ENCODE measurements around the gene PPP4R1.
"Not testable (repeated sequence)": the region's sequence is repeated elsewhere in the genome, so short reads cannot be mapped to it uniquely, and the experiment has no call there.

The PPP4R1 gene, protein sequence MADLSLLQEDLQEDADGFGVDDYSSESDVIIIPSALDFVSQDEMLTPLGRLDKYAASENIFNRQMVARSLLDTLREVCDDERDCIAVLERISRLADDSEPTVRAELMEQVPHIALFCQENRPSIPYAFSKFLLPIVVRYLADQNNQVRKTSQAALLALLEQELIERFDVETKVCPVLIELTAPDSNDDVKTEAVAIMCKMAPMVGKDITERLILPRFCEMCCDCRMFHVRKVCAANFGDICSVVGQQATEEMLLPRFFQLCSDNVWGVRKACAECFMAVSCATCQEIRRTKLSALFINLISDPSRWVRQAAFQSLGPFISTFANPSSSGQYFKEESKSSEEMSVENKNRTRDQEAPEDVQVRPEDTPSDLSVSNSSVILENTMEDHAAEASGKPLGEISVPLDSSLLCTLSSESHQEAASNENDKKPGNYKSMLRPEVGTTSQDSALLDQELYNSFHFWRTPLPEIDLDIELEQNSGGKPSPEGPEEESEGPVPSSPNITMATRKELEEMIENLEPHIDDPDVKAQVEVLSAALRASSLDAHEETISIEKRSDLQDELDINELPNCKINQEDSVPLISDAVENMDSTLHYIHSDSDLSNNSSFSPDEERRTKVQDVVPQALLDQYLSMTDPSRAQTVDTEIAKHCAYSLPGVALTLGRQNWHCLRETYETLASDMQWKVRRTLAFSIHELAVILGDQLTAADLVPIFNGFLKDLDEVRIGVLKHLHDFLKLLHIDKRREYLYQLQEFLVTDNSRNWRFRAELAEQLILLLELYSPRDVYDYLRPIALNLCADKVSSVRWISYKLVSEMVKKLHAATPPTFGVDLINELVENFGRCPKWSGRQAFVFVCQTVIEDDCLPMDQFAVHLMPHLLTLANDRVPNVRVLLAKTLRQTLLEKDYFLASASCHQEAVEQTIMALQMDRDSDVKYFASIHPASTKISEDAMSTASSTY

DNA sequence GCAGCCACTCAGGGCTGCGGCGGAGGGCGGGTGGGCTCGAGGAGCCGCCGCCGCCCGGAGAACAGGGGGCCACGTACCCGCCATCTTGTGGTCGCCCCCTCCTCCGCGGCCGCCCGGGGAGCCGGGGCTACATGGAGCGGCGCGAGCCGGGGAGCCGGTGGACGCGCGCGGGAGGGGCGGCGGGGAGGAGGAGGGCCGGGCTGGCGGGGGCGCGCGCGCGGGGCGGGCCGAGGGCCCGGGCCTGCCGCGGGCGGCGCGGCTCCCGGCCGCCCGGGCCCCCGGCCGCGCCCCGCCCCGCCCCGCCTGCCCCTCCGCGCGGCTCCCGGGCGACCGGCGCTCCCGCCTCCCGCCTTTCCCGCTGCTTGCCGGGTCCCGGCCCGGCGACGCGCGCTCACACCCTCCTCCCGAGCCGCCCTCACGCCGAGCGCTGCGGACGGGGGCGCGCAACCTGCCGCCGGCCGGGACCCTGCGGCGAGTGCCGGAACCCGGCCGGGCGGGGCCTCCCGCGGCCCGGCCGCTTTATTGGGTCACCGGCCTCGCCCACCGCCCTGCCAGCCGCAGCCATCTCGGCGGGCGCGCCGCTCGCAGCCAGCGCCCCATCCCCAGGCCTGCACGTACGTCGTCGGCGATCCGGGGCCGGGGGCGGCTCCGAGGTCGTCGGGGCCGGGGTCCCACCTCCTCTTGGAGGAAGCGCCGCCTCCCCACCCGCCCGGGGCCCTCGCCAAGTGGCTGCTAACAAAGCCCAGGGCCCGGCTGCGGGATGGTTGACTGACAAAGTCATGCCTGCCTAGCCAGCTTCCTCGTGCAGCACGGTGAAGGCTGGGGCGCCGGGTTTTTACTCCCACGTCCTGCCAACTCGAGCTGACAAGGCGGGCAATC is at the start of gene PPP4R1:
TSS of gene PPP4R1 (minus strand) at position 159 of the 879 bp plus-strand sequence. CDS start at position 84, 75 bp downstream.
- DNase-seq: peak; percentile 63

DNA sequence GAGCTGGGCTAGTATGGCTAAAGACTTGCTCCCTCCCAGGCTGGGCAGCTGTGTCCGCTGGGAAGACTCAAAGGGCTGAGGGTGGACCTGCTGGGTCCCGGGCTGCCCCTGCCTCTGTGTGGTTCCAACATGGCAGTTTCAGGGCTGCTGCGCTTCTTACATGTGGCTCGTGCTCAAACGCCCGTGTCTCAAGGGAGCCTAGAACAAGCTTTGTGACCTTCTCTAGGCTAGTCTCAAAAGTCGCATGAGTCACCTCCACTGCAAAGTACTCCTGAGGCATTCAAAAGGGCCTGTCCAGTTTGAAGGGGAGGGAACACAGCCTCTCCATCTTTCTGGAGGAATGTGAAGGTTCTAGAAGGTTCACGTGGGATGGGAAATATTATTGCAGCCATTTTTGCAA is 49.0 kb upstream of the PPP4R1 start:
- no peak for DNase-seq

DNA sequence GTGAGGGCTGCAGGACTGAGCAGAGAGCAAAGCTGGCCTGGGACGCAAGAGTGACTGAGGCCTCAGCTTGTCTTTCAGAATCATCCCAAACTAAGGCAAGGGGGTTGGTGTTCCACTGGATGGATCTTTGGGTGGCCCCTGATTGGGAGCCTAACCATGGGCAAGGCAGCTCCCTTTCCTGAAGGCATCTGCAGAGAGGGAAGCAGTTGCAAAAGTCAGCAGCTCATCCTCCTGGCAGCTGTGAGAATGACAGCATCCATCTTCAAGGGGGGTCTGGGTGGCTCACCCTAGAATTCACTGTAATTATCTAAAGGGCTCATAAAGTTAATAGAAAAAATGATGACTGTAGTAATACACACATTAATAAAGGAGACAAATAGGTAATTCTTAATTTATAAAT is 47.2 kb upstream of the PPP4R1 start:
- DNase-seq: no peak

DNA sequence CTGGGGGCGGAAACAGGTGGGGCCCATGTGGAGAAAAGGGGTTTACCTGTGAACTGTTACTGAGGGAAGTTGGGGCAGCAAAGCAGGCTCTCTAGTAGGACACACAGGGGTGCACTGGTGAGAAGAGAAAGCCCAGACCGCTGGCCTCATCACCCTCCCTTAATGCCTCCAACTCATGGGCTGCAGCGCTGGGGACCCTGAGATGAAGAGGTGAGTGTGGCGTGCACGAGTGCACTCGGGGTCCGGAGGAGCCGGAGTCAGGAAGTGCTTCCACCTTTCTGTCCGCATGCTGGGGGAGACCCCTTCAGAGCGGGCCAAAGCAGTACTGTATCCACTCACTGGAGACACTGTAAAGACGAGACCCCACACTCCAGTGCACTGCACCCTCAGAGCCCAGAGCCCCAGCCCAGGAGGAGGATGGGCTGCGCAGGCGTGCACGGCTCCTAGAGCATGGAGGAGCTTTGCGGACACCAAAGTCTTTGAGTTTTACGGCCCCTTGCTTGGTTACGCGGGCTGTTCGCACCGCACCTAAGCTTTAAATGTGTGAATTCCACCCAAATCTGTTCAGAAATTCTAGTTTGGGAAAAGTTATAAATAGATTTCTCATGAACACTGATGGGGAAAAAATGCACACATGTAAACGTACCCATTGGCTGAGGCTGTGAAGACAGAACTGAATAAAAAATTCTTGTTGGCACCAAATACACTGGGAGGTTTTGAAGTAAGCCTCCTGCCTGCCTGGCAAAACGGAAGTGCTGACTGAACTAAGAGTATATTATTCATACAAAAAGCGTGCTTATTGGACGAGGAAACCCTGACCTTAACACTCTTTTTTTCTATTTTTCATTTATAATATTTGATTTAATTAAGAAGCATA is 45.4 kb upstream of the PPP4R1 start:
- DNase-seq: no peak

GRCh38 chr18:9658087-9658641 is 43.8 kb upstream of the PPP4R1 start:
- no peak for DNase-seq

DNA sequence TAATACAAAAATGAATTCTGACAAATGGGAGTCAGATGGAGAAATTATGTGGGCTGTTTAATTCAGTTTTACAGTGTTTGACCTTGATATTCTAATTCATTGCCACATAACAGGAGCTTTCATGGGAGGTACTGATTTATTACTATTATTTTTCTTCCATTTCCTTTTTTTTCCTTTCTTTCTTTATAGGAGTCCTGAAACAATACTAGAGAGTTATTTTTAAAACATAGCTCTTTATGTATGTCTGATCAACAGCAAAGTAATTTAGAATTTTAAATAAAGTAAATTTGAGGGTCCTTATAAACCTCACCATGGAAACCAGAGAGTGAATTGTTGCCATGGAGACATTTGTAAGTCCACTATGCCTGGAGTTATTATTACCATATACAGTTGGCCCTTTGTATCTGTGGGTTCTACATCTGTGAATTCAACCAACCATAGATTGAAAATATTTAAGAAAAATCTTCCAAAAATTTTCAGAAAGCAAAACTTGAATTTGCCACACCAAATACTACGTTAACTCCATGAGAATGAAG is 40.9 kb upstream of the PPP4R1 start:
- no peak for DNase-seq

GRCh38 chr18:9653390-9653789 is 39.0 kb upstream of the PPP4R1 start:
- no peak for DNase-seq

GRCh38 chr18:9649164-9649540 is 34.8 kb upstream of the PPP4R1 start:
- no peak for DNase-seq

- no peak for DNase-seq
Measured at GRCh38 chr18:9648431-9649163, 34.2 kb upstream of the PPP4R1 start.

- DNase-seq: no peak
Measured at GRCh38 chr18:9647496-9648323, 33.4 kb upstream of the PPP4R1 start.

GRCh38 chr18:9643549-9643948 is 29.2 kb upstream of the PPP4R1 start:
- DNase-seq: no peak

- no peak for DNase-seq
Measured at GRCh38 chr18:9642799-9643462, 28.6 kb upstream of the PPP4R1 start.

DNA sequence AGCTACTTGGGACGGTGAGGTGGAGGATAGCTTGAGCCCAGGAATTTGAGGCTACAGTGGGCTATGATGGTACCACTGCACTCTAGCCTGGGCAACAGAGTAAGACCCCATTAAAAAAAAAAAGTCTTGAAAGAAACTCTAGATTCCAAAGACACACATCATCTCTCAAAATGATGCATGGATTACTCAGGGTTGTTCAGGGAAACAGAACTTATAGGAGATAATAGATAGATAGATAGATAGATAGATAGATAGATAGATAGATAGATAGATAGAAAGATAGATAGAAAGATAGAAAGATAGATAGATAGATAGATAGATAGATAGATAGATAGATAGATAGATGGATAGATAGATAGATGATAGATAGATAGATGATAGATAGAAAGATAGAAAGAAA is 26.7 kb upstream of the PPP4R1 start:
- DNase-seq: not testable (repeated sequence)

DNA sequence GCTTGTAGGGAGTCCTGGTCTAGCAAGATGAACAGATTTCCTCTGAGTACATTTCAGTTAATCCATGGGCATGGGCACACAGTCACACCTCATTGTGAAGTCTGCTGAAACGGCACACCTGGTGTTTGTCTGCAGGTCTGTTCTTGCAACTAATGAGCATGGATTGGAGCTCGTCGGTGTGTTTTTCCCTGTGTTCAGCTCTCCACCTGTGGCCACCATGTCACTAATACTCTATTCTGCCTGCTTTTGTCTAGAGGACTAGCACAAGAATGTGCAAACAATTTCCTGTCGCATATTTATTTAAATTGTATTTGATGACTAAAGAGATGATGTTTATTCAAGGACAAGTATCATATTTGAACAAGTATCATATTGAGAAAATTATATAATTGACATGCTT is 24.5 kb upstream of the PPP4R1 start:
- DNase-seq: no peak

- no peak for DNase-seq
Measured at GRCh38 chr18:9637036-9637767, 22.8 kb upstream of the PPP4R1 start.

DNA sequence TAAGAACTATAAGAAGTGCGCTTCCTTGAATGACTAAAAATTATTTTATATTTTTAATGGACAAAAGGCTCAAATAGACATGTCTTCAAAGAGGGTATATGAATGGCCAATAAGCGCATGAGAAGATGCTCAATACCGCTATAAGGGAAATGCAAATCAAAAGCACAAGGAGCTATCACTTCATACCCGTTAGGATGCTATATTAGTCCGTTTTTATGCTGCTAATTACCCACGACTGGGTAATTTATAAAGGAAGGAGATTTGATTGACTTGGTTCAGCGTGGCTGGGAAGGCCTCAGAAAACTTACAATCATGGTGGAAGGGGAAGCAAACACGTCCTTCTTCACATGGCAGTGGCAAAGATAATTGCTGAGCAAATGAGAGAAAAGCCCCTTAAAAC is 20.5 kb upstream of the PPP4R1 start:
- no peak for DNase-seq

DNA sequence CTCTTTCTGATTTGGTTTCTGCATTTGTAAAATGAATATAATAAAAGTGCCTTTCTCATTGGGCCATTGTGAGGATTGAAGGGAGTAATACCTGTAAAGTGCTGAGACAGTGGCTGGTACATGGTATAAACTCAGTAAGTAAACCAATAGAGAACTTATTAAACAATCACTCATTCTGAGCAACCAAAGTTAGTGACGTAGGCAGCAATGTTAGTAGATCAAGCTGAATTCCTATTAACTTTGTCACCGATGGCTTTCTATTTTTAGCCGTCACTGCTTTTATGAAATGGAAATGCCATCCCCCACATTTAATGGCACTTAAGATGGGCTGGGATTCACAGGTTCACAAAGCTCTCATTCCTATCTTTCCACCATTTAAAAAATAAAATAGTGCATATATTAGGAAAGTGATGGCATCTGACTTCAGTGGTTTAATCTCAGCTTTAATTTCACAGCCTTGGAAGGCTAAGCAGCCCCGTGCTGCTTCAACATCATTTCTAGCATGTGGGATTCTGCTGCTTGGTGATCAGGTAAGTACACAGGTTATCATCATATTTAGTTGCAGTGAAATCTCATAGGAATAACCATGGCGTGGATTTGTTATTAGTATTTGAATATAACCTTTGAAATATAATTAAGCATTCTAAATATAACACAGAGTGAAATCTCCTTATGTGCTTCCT is 17.6 kb upstream of the PPP4R1 start:
- DNase-seq: no peak

DNA sequence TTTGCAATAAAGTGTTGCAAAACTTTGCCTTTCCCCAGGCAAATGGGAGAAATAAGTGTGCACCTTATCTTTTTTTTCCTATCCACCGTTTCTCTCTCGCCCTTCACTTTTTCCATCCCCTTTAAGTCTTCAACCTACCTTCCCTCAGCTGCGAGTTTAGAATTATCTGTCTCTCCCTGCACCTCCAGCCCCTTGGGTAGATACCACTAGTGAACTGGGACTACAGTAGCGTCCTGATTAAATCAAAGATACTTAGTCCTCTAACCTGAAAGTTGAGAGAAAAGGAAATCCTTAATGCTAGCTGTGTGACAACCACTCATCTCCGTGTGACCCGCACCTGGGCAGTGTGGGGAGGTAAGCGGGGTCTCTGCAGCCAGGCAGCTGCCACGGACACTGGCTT is 16.1 kb upstream of the PPP4R1 start:
- no peak for DNase-seq

Measured in activated CD4-positive, alpha-beta T cell treated with anti-CD3 and anti-CD28 coated beads, Interleukin-2, amount 50 U/mL, for 1 hour (primary cell).